ENCODE data around the gene FKBP2. TPM values are rescaled to one million over a fixed set of nuclear protein-coding genes. Genes with fewer than 3 reads are reported as not detected.
A peak's percentile ranks its signal among the peaks of the same experiment; 100 is the strongest.

The FKBP2 gene
- total RNA-seq, 1 experiment from 2014 or later = 41.0 TPM

GRCh38 chr11:64247729-64248531 lies 7.0 kb downstream of the FKBP2 start:
- H3K36me3 Mint-ChIP-seq (ENCODE audit: insufficient read depth in 1 of 3, low read depth in 3 of 3) = peaks cover 12 to 18% (median 13%) of the 10 kb centered on the region in 3 experiments; a peak in 6 of 7 replicates
- Histone ChIP-seq H3K79me2 (ENCODE audit: insufficient read depth, low read length) (peaks cover 7% of the 10 kb centered on the region; the same call in 1 of the 2 replicates), H3K4me2 (ENCODE audit: insufficient read depth, insufficient read length, low read length) (peak overlapping the region; percentile 99), H3K23me2 (ENCODE audit: insufficient read length, low read depth, low read length, poor library complexity, severe bottlenecking) (peaks cover 26% of the 10 kb centered on the region), H3K9me3 (ENCODE audit: control insufficient read depth, low read depth, low read length) (no peaks in the 10 kb centered on the region), H2AFZ (ENCODE audit: low read length) (no peak overlapping the region), H2BK12ac (ENCODE audit: insufficient read length, low read depth, low read length) (no peak overlapping the region), H2AK5ac (ENCODE audit: insufficient read length, low read length) (no peak overlapping the region), H3K4ac (ENCODE audit: low read depth, low read length) (no peak overlapping the region), H3K27me3 (ENCODE audit: insufficient read depth, low read length) (no peaks in the 10 kb centered on the region), H3K23ac (ENCODE audit: insufficient read length, low read depth, low read length) (no peak overlapping the region), H3K14ac (ENCODE audit: insufficient read depth, low read length) (no peak overlapping the region), H2BK15ac (ENCODE audit: low read depth, low read length) (no peak overlapping the region), H3K18ac (ENCODE audit: insufficient read length, low read depth, low read length) (no peak overlapping the region), H3K9ac (ENCODE audit: extremely low read depth, insufficient read length, low read length) (no peak overlapping the region), H4K91ac (ENCODE audit: insufficient read length, low read depth, low read length) (no peak overlapping the region), H4K5ac (ENCODE audit: insufficient read length, low read depth, low read length) (no peak overlapping the region), H3T11ph (ENCODE audit: low read length) (no peak overlapping the region), H4K20me1 (ENCODE audit: control insufficient read depth, insufficient read depth, insufficient read length) (no peaks in the 10 kb centered on the region), H4K8ac (replicated peaks; ENCODE audit: insufficient read length, low read depth, low read length) (no peak overlapping the region), H2BK20ac (ENCODE audit: low read depth, low read length, poor library complexity, severe bottlenecking) (no peak overlapping the region), H2BK120ac (ENCODE audit: low read depth, low read length, poor library complexity, severe bottlenecking) (no peak overlapping the region), H3K4me1 (ENCODE audit: insufficient read depth, low read length) (peaks cover 9% of the 10 kb centered on the region; the same call in 1 of the 2 replicates), H3K27ac (ENCODE audit: insufficient read length, low read depth, low read length) (no peak overlapping the region), H2BK5ac (ENCODE audit: insufficient read length, low read length) (no peak overlapping the region), H3K56ac (ENCODE audit: insufficient read length, low read depth, low read length) (no peak overlapping the region), H3K79me1 (ENCODE audit: insufficient read depth, low read depth, low read length, poor library complexity, severe bottlenecking) (peaks cover 3% of the 10 kb centered on the region)
- peak overlapping the region; percentile 79 to 93 for H3K4me3 Mint-ChIP-seq
- no peak for TF ChIP-seq CTCF (conservative IDR thresholded peaks at IDR 0.05)
- H3K9me3 Mint-ChIP-seq = no peaks in the 10 kb centered on the region; a peak in 1 of 5 replicates
- DNase-seq = no peak
- peaks cover 41 to 51% of the 10 kb centered on the region in 2 experiments for H3K4me1 Mint-ChIP-seq
- H3K27ac Mint-ChIP-seq = peak overlapping the region in 2 of 3 experiments; percentile 24 to 49; a peak in 4 of 7 replicates
- H3K27me3 Mint-ChIP-seq (ENCODE audit: low read depth) = no peaks in the 10 kb centered on the region
- WGBS (ENCODE audit: extremely low coverage, insufficient read length, low lambda C conversion rate) = no CpG with 5 or more reads among the region's 31 CpGs
